Heart right ventricle (tissue), 16 donors: Measurements from ENCODE around the gene EFCAB10. TPM values are rescaled to one million over a fixed set of nuclear protein-coding genes. Genes with fewer than 3 reads are reported as not detected.

Experiments
- ATAC-seq, 8 donors: fragments of 200-7000 bp; cut with Tn5 transposase; one replicate each; pipeline ENCODE4 v1.9.1; 2020; ENCODE audit warnings: mild to moderate bottlenecking in 8 of 8, moderate library complexity in 8 of 8, moderate number of reproducible peaks in 1 of 8
- DNase-seq, 2 donors: peaks; one replicate each; pipeline ENCODE4 v3.0.0-alpha.2; 2020
- H3K27ac ChIP-seq, 10 donors: fragments of 200-600 bp; sonication (generic) in 2 of 10; one replicate each; pipeline versions ENCODE4 v1.5.0 to v1.8.0; 2020 to 2022; ENCODE audit warnings: mild to moderate bottlenecking in 3 of 10
- H3K27me3 ChIP-seq, 7 donors: fragments of 200-600 bp; one replicate each; pipeline ENCODE4 v1.8.0; 2021 to 2022; ENCODE audit warnings: mild to moderate bottlenecking in 2 of 7
- H3K36me3 ChIP-seq, 9 donors: fragments of 200-600 bp; sonication (generic) in 1 of 9; one replicate each; pipeline versions ENCODE4 v1.5.0 to v1.8.0; 2020 to 2022; ENCODE audit warnings: mild to moderate bottlenecking in 2 of 9
- H3K4me1 ChIP-seq, 9 donors: fragments of 200-600 bp; sonication (generic) in 1 of 9; one replicate each; pipeline versions ENCODE4 v1.5.0 to v1.8.0; 2020 to 2022; ENCODE audit warnings: mild to moderate bottlenecking in 4 of 9
- H3K4me3 ChIP-seq, 10 donors: fragments of 200-600 bp; sonication (generic) in 2 of 10; one replicate each; pipeline versions ENCODE4 v1.5.0 to v1.8.0; 2020 to 2022; ENCODE audit warnings: mild to moderate bottlenecking in 7 of 10, moderate library complexity in 2 of 10
- H3K9me3 ChIP-seq, 11 donors: fragments of 200-600 bp in 10 of 11; sonication (generic) in 2 of 11; one replicate each; pipeline versions ENCODE4 v1.5.0 to v1.8.0; 2013 to 2022; ENCODE audit warnings: mild to moderate bottlenecking in 2 of 11, control low read depth in 1 of 11, moderate library complexity in 1 of 11
- CTCF ChIP-seq, 9 donors: fragments of 200-600 bp; sonication (generic) in 2 of 9; IDR thresholded peaks; one replicate each; pipeline versions ENCODE4 v1.5.0 to v1.8.0; 2021 to 2022; ENCODE audit warnings: antibody characterized with exemption in 9 of 9, mild to moderate bottlenecking in 5 of 9, moderate library complexity in 1 of 9
- WGBS, 2 donors: extraction: QIAGEN DNeasy Blood & Tissue Kit; methylation state at CpG; one replicate each; pipeline ENCODE4 v1.1.7; 2013; ENCODE audit warnings: inconsistent platforms in 1 of 2; 5-methylcytosine and 5-hydroxymethylcytosine counted together
- intact Hi-C, 10 donors: fragments of 100-400 bp; cut with DNase I; formaldehyde crosslinking; loops; one replicate each; pipeline versions ENCODE4 v1.11.1 to v1.14.2; 2022
- polyA plus RNA-seq, 2 donors: library from polyadenylated mRNA; stranded (reverse); fragments of 200-250 nt; gene quantifications; one replicate each; pipeline ENCODE4 v1.2.3, GENCODE V29; 2013
- total RNA-seq, 10 donors: library from RNA; stranded (reverse); fragmentation: NEBNext Ultra II Directional in 3 of 10; extraction: Animal tissue kit (Norgen Biotek cat#: 25700) in 3 of 10; gene quantifications; one replicate each; pipeline versions ENCODE4 v1.2.1 to v1.2.4, GENCODE V29; 2021 to 2023
- donor health status: Arrhythmogenic right ventricular cardiomyopathy.
- donor health status: ischemic (EF 13 %, LVEDD 7.1; RV severe dilation, severe dysfunction).
- donor health status: healthy with polysubstance abuse.
- donor health status: DM: no; HTN: yes; CAD: no.
- donor health status: DM: no; HTN: no; CAD: no.
- donor health status: ischemic (EF 25% LVEDD 6.9; RV normal size, moderate dysfunction).
- donor health status: ischemic (EF 25% LVEDD 5.7; RV mildly dilated, moderate dysfunction).
- donor health status: healthy.
- donor health status: DM: yes; HTN: yes; CAD: no.
- donor health status: Ischemic cardiomyopathy.
- donor health status: ischemic (EF 35%, LVEDD 5.7; RV mildly dilated, moderate dysfunction).
- donor health status: nonischemic (EF 11% LVEDD 7.7; RV severe dilation, severe dysfunction).
- donor health status: DM: yes; HTN: yes; CAD: no.
- donor health status: PGD.
- donor health status: ischemic (EF 29% LVEDD 5.4; RV normal size, mild dysfunction).
- donor health status: nonischemic (EF 23%, LVEDD 6.1; RV moderate dilation, normal function).

The EFCAB10 gene
- total and polyA plus RNA-seq, 12 donors: not detected

GRCh38 chr7:105559926-105560325 is 21.4 kb downstream of the EFCAB10 start:
- H3K27ac ChIP-seq: no peak overlapping the region
- H3K4me3 ChIP-seq: no peak overlapping the region
- ATAC-seq (no peak), DNase-seq (no peak)
- H3K27me3 ChIP-seq: no peaks in the 10 kb centered on the region
- no peak for TF ChIP-seq CTCF (IDR thresholded peaks at IDR 0.05)
- H3K9me3 ChIP-seq: no peaks in the 10 kb centered on the region
- intact Hi-C loops: no loop called here
- 93 to 94% methylated on average over 1 of the region's 1 CpG for WGBS, 2 donors
- no peaks in the 10 kb centered on the region for H3K4me1 ChIP-seq
- peaks cover 0 to 100% (median 46%) of the 10 kb centered on the region in 9 donors for H3K36me3 ChIP-seq

- 83 to 85% methylated on average over 2 of the region's 2 CpGs for WGBS, 2 donors
These were observed 43.0 kb downstream of the EFCAB10 start for GRCh38 chr7:105538339-105538738.

GRCh38 chr7:105532709-105533460 is 48.4 kb downstream of the EFCAB10 start:
- DNase-seq (no peak), ATAC-seq (no peak)
- TF ChIP-seq CTCF (IDR thresholded peaks at IDR 0.05): no peak
- Histone ChIP-seq H3K36me3 (peaks cover 0 to 44% (median 17%) of the 10 kb centered on the region in 9 donors), H3K9me3 (no peaks in the 10 kb centered on the region), H3K4me3 (peak overlapping the region; percentile 78 to 100 (median 90)), H3K4me1 (peaks cover 11 to 25% (median 22%) of the 10 kb centered on the region in 9 donors), H3K27ac (peak overlapping the region in 8 of 10 donors; percentile 73 to 94 (median 88)), H3K27me3 (no peaks in the 10 kb centered on the region)
- WGBS, 2 donors: 32 to 33% methylated on average over 12 of the region's 12 CpGs
- intact Hi-C loops: no loop called here

More at GRCh38 chr7:105538339-105538738, 43.0 kb downstream of the EFCAB10 start:
- Histone ChIP-seq H3K4me1 (peaks cover 3 to 11% (median 8%) of the 10 kb centered on the region in 9 donors), H3K9me3 (no peaks in the 10 kb centered on the region), H3K4me3 (no peak overlapping the region), H3K27me3 (no peaks in the 10 kb centered on the region), H3K27ac (no peak overlapping the region), H3K36me3 (peaks cover 0 to 98% (median 62%) of the 10 kb centered on the region in 9 donors)
- ATAC-seq (no peak), DNase-seq (no peak)
- no peak for TF ChIP-seq CTCF (IDR thresholded peaks at IDR 0.05)
- intact Hi-C loops: no loop called here

- peak; percentile 65 to 95 (median 79) for TF ChIP-seq CTCF (IDR thresholded peaks at IDR 0.05)
- peak within 1 kb of the TSS; percentile 43 to 94 (median 88) for H3K27ac ChIP-seq
- H3K4me3 ChIP-seq: peak within 1 kb of the TSS; percentile 78 to 100 (median 90)
- DNase-seq (peak; percentile 90 to 91), ATAC-seq (peak; percentile 99 to 100 (median 100))
- H3K9me3 ChIP-seq: no peaks in the 10 kb centered on the region
- H3K4me1 ChIP-seq: peaks cover 11 to 25% (median 22%) of the 10 kb centered on the region in 9 donors
- WGBS, 2 donors: 2 to 3% methylated on average over 42 of the region's 42 CpGs
- H3K36me3 ChIP-seq: peaks cover 0 to 36% (median 13%) of the 10 kb centered on the region in 9 donors
- intact Hi-C loops: no loop called here
- no peaks in the 10 kb centered on the region for H3K27me3 ChIP-seq
These were observed 49.3 kb downstream of the EFCAB10 start, which contains the start of gene RINT1 for GRCh38 chr7:105531792-105532671. RINT1 (plus strand) TSS chr7:105532201; CDS start chr7:105532316, 115 bp downstream.
